LNCaP clone FGC (cell line): Measurements from ENCODE around the gene TWIST2.

Experiments used
- DNase-seq: peaks from one replicate; pipeline ENCODE4 v3.0.0-alpha.2; 2011; ENCODE audit warnings: low read depth
- H3K4me3 ChIP-seq: 2 replicates; pipeline ENCODE4 v1.5.1; 2011; ENCODE audit warnings: mild to moderate bottlenecking, low read depth, low read length, control low read depth
- CTCF ChIP-seq: IDR thresholded peaks from 2 replicates; pipeline ENCODE4 v1.5.1; 2012; ENCODE audit warnings: mild to moderate bottlenecking; ENCODE audit not compliant: control insufficient read depth, insufficient read depth; ENCODE audit errors: extremely low read depth

TWIST2 gene

DNA sequence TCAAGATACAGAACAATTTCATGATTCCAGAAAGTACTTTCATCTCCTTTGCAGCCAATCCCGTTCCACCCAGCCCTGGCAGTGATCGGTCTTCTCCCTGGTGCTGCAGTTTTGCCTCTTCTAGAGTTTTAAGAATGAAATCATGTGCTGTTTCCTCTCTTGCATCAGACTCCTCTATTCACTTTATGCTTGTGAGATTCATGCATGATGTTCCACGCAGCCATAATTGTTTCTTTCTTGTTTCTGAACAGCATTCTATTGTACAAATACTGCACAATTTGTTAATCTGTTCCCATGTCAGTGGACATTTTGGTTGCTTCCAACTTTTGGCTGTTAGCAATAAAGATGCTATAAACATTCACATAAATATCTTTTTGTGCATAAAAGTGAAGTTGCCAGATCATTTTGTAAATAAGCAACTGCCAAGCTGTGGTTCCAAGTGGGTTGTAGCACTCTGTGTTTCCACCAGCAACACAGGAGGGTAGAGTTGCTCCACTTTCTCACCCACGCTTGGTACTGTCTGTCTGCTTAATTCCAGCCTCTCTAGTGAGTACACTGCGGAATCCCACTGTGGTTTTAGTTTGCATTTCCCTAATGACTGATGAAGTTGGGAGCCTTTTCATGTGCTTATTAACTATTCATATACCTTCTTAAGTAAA, 104.5 kb downstream of the TWIST2 start:
- H3K4me3 ChIP-seq: no peak overlapping the region
- DNase-seq: no peak

DNA sequence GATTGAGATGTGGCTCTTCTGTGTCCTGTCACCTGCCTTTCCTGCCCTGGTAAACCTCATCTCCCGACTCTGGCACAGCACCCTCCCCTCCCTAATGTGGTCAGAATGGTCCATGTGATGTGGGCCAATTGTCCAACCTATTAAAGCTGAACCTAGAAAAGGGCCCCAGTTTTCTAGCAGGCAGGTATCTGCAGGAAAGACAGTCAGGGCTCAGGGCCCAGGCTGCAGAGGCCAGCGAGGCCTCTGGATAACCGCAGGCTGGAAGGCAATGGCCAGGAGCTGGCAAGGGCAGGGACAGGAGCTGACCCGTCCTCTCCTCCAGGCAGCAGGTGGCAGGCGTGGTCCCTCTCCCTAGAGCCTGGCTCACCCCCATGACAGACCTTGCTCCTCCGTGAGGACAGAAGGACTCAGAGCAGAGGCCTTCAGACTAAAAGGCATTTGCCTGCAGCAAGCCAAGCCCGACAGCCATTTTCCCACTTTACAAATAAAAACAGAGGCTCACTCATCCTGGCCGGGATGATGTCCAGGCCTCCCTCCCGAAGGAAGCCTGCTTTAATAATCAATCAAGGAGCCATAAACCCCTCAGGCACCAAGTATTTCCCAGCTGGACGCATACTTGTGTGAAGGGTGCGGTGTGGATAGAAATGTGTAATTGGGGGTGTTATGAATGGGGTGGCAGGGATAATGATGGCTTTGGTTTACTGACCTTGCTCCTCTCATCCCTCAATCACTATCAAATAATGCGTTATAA, 107.1 kb downstream of the TWIST2 start:
- TF ChIP-seq CTCF: no peak
- DNase-seq: no peak

More for the DNA sequence above, 104.5 kb downstream of the TWIST2 start:
- TF ChIP-seq CTCF: no peak

DNA sequence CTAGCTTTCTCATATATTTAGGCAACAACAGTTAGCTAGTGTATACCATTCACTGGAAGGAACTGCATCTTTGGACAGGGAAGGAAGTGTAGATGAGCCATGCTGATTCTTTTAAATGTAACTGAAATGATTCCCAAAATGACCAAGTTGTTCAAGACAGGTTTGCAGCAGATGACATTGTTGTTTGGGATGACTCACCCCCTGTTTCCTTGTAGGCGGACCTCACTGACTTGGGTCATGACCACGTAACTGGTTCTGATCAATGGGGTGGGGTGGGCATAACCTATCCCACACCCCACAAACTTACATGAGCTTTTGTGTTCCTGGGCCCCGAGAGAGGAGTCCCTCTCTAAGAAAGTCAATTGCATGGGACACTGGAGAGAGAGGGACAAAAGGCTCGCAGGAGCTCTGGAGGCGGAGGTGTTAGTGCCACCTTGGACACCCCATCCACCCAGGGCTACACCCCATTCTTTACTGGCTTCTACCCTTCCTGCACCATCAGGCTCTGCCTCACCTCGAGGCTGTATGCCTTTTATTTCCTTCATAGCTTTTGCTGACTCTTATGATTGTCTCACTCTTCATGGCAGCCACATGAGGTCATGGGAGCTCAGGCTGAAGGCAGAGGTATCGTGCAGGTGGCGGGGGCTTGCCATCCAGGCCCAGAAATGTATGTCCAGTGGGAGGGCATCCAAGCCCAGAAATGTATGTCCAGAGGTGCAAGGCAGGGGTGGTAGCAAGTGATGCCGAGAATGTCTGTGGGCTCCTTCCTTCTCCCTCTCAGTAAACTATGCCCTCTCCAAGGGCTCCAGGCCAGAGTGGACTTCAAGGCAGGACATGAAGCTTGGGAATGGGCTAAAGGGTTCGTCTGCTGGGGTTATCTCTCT, 108.0 kb downstream of the TWIST2 start:
- DNase-seq: no peak
- no peak for TF ChIP-seq CTCF
- no peak overlapping the region for H3K4me3 ChIP-seq

More for the DNA sequence above, 107.1 kb downstream of the TWIST2 start:
- H3K4me3 ChIP-seq: no peak overlapping the region

DNA sequence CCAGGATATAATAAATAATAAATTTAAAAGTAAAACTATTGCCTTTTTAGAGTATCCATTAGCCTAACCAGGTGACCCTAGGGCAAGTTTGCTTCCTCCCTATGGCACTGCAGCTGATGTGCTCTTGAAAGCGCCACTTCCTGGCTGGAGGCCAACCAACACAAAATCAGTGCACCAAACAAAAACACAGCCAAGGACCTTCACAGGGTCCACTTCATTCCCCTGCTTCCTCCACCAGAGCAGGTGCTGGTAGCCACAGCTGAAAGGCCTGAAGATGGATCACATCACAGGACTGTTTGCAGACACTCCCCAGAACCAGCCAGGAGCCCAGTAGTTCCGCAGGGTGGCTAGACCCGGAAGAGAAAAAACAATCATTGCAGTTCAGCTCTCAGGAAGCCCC, 108.8 kb downstream of the TWIST2 start:
- no peak for DNase-seq
- H3K4me3 ChIP-seq: no peak overlapping the region
- no peak for TF ChIP-seq CTCF
